NCI-H1436 (cell line): ENCODE results near the gene GALNT2.

ENCODE experiments used
- DNase-seq: peaks from one replicate; lab custom pipeline; 2025; lab: John Stamatoyannopoulos, UW

GALNT2 gene

DNA sequence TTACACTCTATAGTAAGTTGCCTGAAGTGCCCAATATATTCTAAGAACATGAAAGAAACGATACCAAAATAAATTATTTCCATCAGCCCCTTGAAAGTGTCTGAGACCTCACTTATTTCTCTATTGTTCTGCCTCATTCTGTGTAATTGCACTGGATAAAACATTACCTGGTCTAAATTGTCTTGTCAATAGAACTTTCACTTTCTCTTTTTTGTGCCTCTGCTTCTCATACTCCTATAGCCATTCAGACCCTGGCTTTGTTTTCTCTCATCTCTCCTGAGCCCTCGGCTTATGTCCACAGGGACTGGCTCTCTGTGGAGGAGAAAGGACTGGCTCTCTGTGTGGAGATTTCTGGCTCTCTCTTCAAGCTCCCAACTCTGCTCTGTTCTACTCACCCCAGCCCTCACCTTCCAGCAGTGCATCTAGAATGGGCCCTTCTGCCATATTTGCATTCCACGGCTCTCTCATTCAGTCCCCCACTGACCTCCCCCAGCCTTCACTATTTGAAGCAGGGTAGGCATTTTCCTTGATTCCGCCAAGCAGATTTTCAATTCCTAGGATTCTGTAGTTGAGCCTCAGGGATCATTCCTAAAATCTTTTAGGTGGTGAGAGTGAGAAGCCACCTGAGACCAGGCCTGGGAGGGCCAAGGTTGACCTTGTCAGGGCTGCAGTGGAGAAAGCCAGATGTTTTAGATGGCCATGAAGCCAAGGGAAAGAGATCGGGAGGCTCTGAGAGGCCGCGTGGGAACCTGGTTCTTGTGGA lies 15.9 kb upstream of the GALNT2 start:
- DNase-seq: no peak

DNA sequence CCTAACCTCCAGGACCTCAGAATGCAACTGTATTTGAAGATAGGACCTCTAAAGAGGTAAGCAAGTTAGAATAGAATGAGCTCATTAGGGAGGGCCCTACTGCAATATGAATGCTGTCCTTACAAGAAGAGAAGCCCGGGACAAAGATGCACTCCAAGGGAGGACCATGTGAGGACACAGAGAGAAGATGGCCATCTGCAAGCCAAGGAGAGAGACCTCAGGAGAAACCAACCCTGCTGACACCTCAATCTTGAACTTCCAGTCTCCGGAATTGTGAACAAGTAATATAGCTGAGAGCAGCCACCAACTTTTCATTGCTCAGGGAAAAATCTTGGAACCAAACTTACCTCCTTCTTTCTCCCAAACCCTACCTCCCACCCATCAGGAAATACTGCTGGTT lies 15.0 kb upstream of the GALNT2 start:
- no peak for DNase-seq

DNA sequence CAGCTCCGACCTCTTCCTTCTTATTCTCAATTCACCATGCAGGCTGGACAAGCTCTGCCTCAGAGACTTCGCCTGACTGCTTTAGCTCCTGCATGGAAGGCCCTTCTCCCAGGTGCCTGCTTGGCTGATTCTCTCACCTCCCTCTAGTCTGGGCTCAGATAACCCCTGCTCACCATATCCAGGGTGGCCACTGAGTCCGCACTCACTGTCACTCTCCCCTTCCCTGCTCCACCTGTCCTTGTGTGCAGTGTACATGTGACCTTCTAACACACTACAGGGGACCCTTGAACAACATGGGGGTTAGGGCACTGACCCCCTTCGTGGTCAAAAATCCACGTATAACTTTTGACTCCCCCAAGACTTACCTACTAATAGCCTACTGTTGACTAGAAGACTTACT lies 14.4 kb upstream of the GALNT2 start:
- DNase-seq: no peak

DNA sequence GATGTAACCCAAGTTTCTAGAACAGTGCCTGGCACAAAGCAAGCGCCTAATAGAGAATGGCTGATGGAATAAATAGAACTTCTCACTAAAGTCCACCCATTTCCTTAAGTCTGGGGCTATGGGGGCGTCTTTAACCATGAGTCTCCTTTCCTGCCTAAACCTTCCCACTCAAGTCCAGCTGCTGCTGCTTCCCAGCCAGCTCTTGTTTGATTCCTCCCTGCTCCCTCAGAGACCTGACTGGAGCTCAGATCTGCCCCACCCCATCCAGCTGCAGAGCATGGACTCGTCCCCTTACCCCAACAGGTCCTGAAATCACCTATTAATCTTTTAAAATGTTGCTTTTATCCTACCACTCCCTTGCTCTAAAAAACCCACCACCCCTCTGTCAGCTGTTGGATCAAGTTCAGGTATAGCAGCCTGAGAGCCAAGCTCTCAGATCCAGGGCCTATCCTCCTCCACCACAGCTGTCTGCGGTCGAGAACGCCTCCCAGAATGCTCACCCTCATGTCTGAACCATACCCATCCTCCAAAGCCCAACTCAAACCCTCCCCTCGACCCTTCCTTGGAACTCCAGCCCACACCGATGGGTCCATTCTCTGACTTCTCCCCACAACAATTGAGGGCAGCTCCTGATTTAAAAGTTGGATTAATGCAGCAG lies 12.8 kb upstream of the GALNT2 start:
- DNase-seq: no peak

DNA sequence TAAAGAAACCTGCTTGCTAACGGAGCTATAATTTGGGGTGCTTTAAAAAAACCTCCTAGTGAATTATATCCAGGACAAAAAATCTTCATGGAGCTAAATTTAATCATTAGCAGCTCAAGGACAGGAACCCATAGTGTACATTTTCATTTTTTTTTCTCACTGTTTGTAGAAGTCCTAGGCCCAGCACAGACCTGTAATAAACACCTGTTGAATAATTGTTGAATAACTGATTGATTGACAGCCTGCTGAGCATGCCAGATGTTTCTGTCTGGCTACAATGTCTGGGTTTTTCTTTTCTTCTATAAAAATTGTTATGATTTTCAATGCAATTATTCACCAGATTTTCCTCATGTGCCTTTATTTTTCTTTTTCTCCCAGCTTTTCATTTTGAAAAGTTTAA lies 10.9 kb upstream of the GALNT2 start:
- DNase-seq: no peak

DNA sequence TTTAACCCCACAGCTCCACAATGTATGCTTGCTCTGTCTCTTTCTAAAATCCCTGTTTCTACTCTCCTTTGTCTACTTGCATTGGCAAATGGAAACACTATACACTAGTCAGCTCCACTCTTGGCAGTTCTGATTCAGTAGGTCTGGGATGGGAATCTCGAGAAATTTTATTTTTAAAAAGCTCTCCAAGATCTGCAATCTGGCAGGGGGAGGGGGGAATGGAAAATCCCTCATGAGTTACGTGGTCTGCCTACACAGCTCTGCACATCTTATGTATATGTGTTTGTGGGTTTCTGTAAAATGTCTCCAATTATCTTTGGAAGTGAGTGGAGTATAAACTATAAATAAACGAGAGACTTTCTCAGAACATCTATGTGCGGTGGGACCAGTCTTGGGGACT lies 9.9 kb upstream of the GALNT2 start:
- no peak for DNase-seq

DNA sequence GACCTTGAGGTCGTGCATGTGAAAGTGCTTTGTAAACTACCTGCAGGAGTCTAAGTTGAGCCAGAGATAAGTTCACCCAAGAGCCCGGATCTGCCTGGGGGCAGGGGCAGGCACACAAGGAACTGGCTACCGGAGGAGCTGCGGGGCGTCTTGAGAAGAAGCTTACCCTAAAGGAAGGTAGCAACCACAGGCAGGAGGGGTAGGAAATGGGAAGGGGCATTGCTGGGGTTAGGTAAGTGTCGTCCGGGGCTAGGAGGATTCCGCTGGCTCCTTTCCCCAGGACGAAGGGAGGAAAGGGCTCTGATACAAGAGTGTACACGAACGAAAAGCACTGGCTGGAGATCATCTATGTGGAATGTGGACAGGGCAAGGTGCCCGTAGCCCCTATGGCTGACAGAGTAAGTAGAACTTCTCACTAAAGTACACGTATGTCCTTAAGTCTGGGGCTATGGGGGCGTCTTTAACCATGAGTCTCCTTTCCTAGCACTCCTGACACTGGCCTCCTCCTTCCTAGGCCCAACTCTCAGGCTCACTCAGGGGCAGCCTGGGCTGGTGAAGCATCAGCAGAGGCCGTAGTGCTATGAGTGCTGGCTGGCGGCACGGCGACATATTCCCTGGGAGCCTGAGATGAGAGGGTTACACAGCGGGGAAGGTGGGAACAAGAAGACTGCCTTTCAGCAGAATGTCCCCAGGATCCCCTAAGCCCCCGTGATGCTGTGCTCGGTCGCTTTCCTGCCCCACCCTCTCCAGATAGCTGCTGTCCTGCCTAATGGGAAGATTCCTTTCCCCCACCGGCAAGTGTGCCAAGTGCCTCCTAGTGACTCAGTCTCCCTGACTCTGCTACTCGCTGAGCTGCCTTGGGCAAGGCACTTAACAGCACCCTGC lies 9.1 kb upstream of the GALNT2 start:
- DNase-seq: no peak

DNA sequence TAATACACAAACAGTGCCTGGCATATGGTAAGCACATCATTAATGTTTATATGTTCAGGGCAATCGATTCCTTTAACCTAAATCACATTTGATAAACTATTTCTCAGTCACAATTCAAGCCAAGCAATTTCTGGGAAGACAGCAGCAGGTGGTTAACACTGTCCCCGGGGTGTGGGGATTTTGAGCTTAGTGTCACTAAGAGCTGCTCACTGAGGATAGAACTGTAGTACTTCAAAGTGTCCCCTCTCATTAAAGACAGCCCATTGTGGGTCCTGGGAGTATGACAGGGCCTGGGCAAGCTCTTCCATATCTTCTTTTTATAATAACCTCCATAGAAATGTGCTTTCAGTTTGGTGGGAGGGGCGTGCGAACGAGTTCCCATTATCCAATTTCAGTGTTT lies 8.4 kb upstream of the GALNT2 start:
- DNase-seq: no peak

DNA sequence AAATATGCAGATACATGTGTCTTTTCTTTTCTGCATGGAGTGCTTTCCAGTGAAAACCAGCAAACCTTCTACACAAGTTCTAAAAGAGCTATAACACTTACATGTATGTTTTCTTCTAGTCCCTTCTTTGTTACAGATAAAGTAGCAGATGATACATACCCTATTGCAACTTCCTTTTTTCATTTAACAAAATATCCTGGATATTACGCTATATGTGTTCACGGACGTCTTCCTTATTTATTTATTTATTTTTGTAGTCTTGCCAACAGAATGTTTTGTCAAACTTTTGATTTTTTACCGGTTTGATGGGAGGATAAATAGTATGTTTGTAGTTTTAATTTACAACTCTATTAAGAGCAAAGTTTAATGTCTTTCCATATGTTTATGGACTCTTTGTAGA lies 5.2 kb upstream of the GALNT2 start:
- DNase-seq: no peak

DNA sequence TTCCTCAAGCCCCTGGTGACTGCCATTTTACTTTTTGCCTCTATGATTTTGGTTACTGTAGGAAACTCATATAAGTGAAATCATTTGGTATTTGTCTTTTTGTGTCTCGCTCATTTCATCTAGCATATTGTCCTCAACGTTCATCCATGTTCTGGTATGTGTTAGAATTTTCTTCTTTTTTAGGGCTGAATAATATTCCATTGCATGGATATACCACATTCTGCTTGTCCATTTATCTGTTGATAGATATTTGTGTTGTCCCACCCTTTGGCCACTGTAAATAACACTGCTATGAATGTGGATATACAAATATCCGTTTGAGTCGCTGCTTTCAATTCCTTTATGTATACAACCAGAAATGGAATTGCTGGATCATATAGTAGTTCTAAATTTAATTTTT lies 4.5 kb upstream of the GALNT2 start:
- no peak for DNase-seq

DNA sequence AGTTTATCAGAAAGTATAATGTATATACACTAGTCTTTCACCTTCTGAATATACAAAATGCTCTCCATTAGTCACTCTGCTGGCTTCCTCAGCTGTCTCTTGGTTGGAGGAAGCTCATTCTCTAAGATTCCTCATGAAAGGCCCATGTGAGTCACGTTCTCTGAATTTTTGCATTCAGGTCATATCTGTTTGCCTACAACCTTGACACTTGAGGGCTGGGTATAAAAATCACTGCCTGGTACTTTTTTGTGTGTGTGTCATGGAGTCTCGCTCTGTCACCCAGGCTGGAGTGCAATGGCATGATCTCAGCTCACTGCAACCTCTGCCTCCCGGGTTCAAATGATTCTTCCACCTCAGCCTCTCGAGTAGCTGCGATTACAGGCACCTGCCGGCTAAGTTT lies 2.8 kb upstream of the GALNT2 start:
- DNase-seq: no peak

DNA sequence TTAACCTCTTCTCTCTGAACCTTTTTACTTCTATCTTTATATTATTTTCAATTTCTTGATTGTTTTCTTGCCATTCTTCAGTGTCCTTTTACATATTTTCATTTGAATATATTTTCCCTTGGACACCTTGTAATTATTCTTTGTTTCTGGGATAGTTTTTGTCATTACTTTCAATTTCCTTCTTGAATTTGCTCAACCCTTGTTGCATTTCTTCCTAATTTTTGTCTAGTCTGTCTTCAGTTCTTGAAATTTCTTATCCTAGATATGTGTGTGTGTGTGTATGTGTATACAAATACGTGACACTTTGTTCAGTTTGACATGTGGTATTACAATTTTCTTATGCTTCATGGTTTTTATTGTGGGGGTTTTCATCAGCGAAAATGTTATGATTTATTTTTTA lies 1.9 kb upstream of the GALNT2 start:
- no peak for DNase-seq

DNA sequence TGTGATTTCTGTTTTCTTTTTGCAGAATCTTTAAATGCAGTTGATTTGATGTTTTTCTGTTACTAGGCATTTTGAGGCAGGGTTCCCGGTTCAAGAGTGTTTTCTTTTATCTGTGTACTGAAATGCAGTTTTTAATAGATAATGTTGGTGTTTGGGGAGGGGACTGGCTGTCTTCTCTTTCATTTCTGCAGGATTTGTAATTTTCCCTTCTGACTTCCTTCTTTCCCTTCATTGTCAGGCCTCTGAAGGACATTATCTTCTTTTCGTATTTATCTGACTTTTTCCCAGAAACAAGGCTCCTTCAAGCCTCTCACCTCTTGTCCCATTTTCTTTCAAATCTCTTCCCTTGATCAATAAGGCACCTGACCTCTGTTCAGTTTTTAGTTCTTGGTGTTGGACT lies 1.5 kb upstream of the GALNT2 start:
- DNase-seq: no peak

DNA sequence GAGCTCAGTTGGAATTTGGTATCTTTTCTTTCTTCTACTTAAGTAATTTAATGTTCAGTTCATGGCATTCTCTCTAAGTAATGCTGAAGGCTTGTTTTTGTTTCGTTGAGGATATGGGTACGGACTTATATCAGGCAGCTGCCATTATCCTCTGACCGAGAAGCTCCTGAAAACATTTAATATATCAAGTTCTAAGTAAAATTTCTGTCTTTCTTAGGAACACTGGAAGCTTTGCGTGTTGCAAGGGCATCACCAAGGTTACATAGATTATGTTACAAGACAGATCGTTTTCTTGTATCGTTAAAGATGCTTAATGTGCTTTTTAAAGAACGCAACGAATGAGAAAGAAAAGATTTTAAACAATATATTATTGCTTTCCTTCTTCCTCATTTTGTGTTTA lies 1.0 kb upstream of the GALNT2 start:
- DNase-seq: no peak

DNA sequence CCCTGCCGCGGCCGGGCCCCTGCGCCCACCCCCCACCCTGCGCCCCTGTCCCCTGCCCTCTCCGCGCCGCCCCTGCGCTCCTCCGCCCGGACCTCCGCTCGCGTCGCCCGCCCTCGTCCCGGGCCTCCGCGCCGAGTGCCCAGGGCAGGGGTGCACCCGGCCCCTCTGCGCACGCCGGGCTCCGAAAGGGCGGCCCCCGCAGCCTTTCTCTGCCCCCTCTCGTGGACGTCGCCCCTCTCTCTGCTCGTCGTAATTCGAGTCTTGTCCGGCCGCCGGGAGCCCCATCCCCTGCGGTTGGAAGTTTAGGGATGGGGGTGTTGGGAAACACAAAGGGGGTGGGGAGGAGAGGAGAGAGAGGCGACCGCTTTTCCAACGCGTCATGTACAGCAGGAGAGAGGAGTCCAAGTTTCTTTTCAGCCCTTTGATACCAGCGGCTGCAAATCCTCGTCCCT lies 407 bp downstream of the GALNT2 start:
- DNase-seq: no peak

DNA sequence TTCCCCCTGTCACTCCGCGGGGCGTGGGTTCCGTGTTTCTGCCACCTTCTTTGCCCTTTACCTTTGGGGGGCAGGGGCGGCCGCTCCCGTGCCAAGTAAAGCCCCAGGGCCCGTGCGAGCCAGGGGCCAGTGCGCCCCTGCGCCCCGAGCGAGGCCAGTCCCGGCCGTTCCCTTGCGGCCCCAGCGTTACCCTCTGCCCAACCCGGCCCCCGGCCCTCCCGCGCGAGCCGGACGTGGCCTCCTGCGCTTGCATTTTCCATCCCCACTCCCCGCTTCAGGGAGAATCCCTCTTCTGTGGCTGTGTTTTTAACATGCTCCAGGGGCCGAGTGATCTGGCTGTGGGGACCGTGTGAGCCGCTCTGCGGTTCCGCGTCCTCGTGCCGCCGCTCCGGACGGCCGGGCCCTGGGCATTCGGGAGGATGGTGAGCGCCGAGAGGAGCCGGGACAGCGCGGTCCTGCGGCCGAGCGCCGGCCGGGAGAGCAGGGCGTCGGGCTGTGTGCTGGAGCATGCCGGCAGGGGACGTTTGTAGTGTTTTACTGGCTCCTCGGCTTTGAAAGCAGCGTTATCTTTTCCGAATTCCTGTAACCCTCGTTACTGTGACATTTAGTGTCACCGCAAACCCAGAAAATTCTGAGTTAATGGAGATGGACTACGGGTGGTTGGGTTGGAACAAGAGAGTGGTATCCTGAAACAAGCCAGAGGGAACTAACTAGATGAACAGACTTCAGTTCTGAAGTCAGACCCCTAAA lies 1.0 kb downstream of the GALNT2 start:
- no peak for DNase-seq

DNA sequence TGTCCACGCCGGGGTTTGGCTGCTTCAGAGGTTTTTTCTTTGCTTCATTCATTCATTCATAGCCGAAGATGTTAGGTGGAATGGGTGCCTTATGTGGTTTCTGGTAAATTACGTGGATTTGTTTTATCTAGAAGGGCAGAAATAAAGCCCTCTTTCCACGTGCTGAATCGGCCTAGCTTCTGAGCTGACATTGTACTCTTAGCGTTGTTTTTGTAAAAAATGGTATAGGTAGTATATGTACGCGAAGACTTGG lies 1.5 kb downstream of the GALNT2 start:
- DNase-seq: no peak

DNA sequence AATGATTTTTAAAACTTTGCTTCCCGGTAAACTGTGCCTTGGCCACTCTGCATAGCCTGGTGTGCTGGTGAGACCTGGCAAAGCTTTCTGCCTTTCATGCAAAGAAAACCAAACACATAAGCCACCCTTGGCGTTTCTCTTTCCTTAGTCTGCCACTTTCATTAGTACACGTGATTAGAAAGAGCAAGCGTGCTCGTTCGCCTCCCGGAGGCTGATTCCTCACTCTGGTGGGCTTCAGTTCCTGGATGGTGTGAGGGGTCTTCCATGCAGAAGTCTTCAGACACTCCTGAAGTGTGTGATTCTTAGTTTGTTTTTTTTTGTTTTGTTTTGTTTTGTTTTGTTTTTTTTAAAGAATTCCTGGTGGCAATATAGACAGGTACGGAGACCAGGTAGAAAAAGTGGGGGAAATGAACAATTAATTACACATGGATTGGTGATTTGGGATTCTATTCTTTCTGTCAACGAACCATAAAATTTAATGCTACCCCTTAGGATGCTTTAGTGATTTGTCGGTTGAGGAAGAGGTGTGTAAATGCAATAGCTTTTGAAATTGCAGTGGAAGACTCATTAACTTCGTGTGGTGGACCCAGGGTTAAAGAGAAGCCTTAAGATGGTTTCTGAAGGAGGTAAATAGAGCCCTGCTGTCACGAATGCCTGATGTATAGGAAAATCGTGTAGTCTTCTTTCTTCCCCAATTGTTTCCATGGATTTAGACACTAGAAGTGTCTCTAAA lies 2.1 kb downstream of the GALNT2 start:
- DNase-seq: no peak

DNA sequence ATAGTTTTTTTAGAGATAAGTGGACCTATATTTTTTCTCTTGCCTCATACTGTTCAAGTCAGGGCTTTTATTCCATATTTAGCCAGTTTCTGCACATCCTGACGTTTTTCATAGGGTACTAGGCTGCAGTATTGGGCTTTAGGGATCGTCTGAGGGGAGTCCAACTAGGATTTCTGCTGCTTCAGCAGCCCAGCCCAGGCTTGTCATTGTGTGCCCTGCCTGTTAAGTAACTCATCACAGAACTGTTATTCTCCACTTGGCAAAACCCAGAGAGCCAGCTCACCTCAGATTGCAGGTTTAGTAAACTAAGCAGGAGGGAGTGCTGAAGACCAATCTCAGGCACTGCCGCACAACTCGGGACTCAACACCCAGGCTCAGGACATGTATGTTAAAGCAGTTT lies 2.8 kb downstream of the GALNT2 start:
- no peak for DNase-seq

DNA sequence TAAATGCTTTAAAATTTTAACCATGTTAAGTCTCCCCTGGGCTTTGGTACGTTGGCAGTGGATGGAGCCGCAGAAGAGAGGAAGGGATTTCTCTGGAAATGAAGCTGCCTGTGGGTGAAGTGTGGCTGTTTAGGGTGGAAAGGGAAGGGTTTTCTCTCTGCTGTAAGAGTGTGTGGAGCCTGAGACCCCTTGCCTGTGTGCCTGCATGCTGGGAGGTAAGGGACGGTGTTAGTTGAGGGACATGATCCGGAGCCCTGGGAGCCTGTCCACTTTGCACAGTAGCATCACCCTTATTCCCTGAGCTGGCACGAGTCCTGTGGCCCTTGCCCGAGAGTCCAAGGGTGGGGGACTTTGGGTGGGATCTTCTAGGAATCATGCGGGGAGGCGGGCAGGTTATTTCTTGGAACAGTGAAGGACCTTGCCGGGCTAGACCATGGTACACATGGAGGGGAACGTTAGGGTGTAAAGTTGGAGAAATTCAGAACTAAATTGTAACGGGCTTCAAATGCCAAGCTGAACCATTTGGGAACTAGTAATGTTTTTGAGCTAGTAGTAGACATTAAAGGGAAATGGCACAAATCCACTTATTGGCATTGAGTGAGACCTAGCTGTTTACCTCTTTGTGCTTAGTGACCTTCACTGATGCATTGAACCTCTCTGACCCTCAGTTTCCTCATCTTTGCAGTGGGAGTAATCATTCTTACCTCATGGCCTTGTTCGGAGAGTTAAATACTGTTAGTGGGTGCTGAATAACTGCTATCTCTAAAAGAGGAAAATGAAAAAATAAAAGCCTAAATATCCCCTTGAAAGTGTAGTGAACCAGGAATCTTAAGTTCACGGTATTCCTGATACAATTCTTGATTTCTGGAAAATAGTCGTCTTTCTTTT lies 3.5 kb downstream of the GALNT2 start:
- DNase-seq: no peak

DNA sequence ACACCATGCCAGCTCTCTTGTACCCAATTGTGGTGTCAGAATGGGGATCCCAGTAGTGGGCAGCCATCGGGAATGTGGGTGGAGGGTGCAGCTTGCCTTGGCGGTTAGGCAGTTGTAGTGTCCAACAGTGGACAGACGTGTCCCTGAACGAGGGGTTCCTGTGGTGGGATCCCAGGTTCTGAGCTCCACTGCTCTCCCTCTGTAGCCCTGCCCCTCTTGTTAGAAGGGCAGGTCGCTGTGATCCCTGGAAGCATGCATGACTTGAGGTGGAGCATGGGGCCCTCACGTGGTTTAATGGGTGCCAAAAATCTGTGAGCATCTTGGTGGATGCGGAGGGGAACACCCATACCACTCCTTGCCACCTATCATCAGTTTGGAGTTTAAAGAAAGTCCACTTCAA lies 4.3 kb downstream of the GALNT2 start:
- DNase-seq: no peak
